GM18505 (cell line): ENCODE results near the gene ADAMTS19.
"Not testable (repeated sequence)": the region's sequence is repeated elsewhere in the genome, so short reads cannot be mapped to it uniquely, and the experiment has no call there.

Experiments used
- ATAC-seq: cut with Tn5 transposase; IDR thresholded peaks from one replicate; pipeline ENCODE4 v1.9.1; 2021; ENCODE audit not compliant: unreplicated experiment
- POLR2A ChIP-seq: IDR thresholded peaks from 4 replicates; pipeline ENCODE4 v1.6.1; 2011; ENCODE audit warnings: borderline replicate concordance; ENCODE audit not compliant: insufficient read depth, insufficient read length; ENCODE audit errors: extremely low read depth

ADAMTS19 gene

DNA sequence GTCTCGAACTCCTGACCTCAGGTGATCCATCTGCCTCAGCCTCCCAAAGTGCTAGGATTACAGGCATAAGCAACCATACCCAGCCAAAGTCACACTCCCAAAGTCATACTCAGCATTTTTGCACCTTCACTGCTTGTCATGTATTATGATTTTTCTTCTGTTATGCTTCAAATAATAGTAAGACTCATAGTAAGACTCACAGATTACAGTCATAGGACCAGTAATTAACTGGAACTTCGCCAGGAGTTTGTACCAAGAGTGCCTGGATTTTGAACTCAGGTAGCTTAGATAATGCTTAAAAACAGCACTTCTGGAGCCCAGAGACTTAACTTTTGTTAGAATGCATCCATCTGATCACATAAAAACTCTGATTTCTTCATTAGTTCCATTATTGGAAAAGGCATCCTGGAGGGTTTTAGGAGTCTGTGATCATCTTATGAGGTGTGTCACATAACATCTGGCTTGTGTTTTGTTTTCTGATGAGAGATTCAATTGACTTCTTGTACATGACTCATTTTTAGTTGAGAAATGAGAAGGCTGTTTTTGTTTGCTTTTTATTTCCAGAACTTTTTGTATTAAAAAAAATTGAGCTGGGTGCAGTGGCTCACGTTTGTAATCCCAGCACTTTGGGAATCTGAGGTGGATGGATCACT lies 131.5 kb downstream of the ADAMTS19 start:
- ATAC-seq = no peak
- no peak for TF ChIP-seq POLR2A

- TF ChIP-seq POLR2A = no peak
- ATAC-seq = no peak
Observed at GRCh38 chr5:129593525-129593924, 133.4 kb downstream of the ADAMTS19 start.

DNA sequence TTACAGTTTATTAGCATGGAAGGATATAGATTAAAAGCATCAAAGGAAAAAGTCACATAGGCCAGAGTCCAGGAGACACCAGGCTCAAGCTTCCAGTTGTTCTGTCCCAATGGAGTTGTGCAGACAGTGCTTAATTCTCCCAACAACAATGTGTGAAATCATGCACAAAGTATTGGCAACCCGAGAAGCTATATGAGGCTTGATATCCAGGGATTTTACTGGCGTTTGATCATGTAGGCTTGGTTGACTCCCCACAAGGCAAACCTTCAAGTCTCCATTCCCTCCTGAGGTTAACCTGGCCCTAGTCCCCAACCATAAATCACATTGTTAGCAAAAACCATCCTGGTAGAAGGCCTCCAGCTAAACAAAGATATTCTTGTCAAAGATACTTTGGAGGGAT lies 141.5 kb downstream of the ADAMTS19 start:
- ATAC-seq = no peak
- no peak for TF ChIP-seq POLR2A

- no peak for TF ChIP-seq POLR2A
- ATAC-seq = no peak
Observed at GRCh38 chr5:129608350-129608749, 148.3 kb downstream of the ADAMTS19 start.

GRCh38 chr5:129609710-129610109 lies 149.6 kb downstream of the ADAMTS19 start:
- TF ChIP-seq POLR2A = no peak
- peak; percentile 69 for ATAC-seq

DNA sequence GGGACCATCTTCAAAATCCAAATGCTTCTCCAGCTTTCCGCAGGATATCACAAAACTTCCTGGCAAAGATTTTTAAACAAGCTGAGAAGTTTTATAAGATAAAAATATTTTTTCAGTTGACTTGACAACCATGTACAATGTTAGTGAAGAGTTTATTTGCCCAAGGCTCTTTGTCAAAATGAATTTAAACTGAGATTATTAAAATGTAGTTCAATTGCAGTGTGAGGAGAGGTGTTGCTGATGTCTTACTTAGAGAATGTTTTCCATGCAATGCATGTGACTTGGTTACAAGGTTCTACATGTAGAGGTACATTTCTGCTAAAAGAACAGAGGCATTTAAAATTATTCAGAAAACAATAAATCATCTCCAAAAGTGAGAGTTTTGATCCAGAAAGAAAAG lies 156.4 kb downstream of the ADAMTS19 start:
- ATAC-seq = no peak
- TF ChIP-seq POLR2A = no peak

GRCh38 chr5:129617206-129617605 lies 157.1 kb downstream of the ADAMTS19 start:
- no peak for ATAC-seq
- no peak for TF ChIP-seq POLR2A

DNA sequence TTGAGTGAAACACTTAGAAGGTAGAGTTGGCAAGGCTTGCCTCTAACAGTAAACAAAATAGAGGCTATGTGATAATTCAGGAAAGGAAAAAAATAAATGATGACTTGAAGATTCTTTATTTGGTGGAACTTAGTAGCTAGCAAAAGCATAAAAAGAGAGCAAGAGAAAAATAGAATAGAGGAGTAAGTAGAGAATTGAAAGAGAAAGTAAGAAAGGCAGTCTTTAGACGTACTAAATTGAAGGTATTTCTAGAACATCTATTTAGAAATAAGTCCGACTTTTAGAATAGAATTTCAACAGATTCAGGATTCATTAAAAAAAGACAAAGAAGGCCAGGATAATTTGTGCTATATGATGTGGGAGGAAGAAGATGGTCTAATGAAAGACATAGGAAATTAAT lies 159.7 kb downstream of the ADAMTS19 start:
- no peak for TF ChIP-seq POLR2A
- ATAC-seq = no peak

DNA sequence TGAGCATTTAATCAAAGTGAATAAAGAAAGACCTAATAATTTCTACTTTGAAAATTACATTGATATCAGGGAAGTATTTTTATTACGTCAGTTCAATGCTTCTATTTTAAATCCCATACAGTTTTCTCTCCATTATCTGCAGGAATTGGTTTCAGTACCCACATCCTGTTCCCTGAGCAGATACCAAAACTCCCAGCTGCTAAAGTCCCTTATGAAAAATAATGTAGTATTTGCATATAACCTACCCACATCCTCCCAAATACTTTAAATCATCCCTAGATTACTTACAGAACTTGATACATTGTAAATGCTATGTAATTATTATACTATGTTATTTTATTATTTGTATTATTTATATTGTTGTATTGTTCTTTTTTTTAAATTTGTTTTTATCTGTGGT lies 162.4 kb downstream of the ADAMTS19 start:
- no peak for ATAC-seq
- no peak for TF ChIP-seq POLR2A

DNA sequence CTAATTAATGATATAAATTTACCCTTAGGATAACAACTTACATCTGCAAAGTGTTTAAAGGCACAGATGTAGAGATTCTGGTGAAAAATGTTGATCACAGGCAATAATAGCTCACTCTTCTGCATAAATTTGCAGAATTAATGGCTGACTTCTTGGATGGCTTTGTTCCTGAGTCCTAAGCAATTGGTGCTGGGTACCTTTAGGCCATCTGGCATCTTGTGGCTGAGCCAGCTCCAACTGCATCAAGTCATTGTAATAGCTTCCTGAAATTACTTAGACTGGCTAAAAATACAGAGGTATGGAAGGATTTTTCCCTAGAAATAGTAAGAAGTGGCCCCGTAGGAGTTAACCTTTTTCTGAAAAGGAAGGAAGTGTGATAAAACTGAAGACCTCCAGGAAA lies 169.5 kb downstream of the ADAMTS19 start:
- no peak for ATAC-seq

DNA sequence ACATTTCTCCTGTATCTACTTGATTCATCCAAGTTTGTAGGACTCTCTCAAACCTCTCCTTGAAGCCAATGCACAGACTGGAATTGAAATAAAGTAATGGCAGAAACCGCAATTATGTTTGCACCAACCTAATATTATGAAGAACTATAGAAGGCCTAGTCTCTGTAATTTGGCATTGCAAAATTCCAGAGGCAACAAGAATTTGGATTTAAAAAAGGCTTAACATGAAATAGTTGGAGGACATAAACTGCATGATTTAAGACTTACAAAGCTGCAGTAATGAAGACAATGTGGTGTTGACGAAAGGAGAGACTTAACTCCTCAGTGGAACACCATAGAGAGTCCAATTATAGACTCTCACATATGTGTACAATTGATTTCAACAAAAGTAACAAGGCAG lies 170.0 kb downstream of the ADAMTS19 start:
- TF ChIP-seq POLR2A = no peak
- no peak for ATAC-seq

More for the DNA sequence above, 169.5 kb downstream of the ADAMTS19 start:
- no peak for TF ChIP-seq POLR2A

- TF ChIP-seq POLR2A = no peak
- no peak for ATAC-seq
Observed at GRCh38 chr5:129631961-129632360, 171.9 kb downstream of the ADAMTS19 start.

DNA sequence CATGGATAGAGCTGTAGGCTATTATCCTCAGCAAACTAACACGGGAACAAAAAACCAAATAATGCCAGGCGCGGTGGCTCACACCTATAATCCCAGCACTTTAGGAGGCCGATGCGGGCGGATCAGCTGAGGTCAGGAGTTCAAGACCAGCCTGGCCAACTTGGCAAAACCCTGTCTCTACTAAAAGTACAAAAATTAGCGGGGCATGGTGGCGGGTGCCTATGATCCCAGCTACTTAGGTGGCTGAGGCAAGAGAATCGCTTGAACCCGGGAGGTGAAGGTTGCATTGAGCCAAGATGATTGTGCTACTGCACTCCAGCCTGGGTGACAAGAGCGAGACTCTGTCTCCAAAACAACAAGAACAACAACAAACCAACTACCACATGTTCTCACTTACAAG lies 177.4 kb downstream of the ADAMTS19 start:
- ATAC-seq = not testable (repeated sequence)

DNA sequence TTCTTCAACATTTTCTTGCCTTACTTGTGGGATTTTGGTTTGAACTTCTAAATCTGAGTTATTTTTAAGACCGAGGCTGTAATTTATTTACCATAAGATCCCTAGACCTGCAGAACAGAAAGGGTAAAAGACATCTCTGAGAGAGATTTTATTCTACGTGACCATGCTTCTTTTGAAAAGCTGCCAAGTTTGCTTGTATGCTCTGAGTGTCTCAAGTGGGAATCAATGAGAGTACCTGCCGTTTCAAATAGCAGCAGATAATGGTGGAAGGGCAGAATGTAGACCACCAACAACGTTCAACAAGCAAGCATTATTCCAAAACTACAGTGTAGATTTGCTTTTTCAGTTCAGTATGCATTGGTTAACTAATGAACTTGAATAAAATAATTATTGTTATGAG lies 179.2 kb downstream of the ADAMTS19 start:
- no peak for TF ChIP-seq POLR2A
- no peak for ATAC-seq
